ENCODE data around the gene KPTN. TPM values are rescaled to one million over a fixed set of nuclear protein-coding genes. Genes with fewer than 3 reads are reported as not detected.

Gene KPTN
- total RNA-seq, 6 donors from 2014 or later: 3.5 to 15.8 (median 7.4) TPM

GRCh38 chr19:47427241-47428176 lies 56.5 kb downstream of the KPTN start:
- 7 to 8% methylated on average over 17 of the region's 17 CpGs for WGBS, 2 donors
- Histone ChIP-seq H3K27ac (no peak overlapping the region), H3K4me1 (peaks cover 18 to 32% (median 24%) of the 10 kb centered on the region in 4 donors), H3K9me3 (no peaks in the 10 kb centered on the region), H3K27me3 (peaks cover 0 to 45% (median 18%) of the 10 kb centered on the region in 4 donors), H3K36me3 (no peaks in the 10 kb centered on the region), H3K4me3 (no peak overlapping the region)
- ATAC-seq (ENCODE audit: low FRiP score in 2 of 2) (peak; percentile 80 to 81), DNase-seq (peak in 1 of 2 donors; percentile 61)
- TF ChIP-seq CTCF (IDR thresholded peaks at IDR 0.05) (peak; percentile 81 to 89 (median 86)), POLR2A (IDR thresholded peaks at IDR 0.05) (no peak)

Other genes starting within 250 kb of the KPTN start
- 10 to 100 TPM; 18.2 to 91.1 (median 35.0) TPM for gene CCDC9, start 227.7 kb downstream of the KPTN start, total RNA-seq
- gene INAFM1, start 209.3 kb downstream of the KPTN start, total RNA-seq: 10 to 100 TPM in 4 of 6 donors, 1 to 10 TPM in 1, under 1 TPM in 1; 0.59 to 28.3 (median 22.4) TPM
- gene C5AR1, start 174.4 kb downstream of the KPTN start, total RNA-seq: 10 to 100 TPM; 20.3 to 87.3 (median 45.1) TPM
- gene C5AR2, start 152.0 kb downstream of the KPTN start, total RNA-seq: 10 to 100 TPM in 3 of 6 donors, 1 to 10 TPM in 3; 3.8 to 22.9 (median 10.0) TPM
- gene DHX34, start 134.9 kb downstream of the KPTN start, total RNA-seq: 10 to 100 TPM in 5 of 6 donors, 1 to 10 TPM in 1; 8.4 to 80.7 (median 19.4) TPM
- gene MEIS3, start 64.7 kb downstream of the KPTN start, total RNA-seq: 1 to 10 TPM in 5 of 6 donors, not detected in 1; 1.7 to 7.1 (median 3.8) TPM
- gene SLC8A2, start 12.3 kb downstream of the KPTN start, total RNA-seq: under 1 TPM in 3 of 6 donors, not detected in 3; 0.11 to 0.64 (median 0.15) TPM
- gene NAPA, start 30.8 kb upstream of the KPTN start, total RNA-seq: 100 to 1,000 TPM; 107 to 183 (median 152) TPM
- 1 to 10 TPM in 1 of 6 donors, under 1 TPM in 5; 0.20 to 2.1 (median 0.42) TPM for gene ZNF541, start 88.9 kb upstream of the KPTN start, total RNA-seq
- gene BICRA, start 124.9 kb upstream of the KPTN start, total RNA-seq: 10 to 100 TPM in 4 of 6 donors, 1 to 10 TPM in 2; 5.0 to 66.1 (median 15.2) TPM
- gene EHD2, start 229.2 kb upstream of the KPTN start, total RNA-seq: 100 to 1,000 TPM in 4 of 6 donors, 10 to 100 TPM in 2; 80.7 to 426 (median 181) TPM

Data from upper lobe of left lung (tissue), 6 donors.